Measurements from ENCODE around the gene ALDH1L1. TPM values are rescaled to one million over a fixed set of nuclear protein-coding genes. Genes with fewer than 3 reads are reported as not detected.

Gene ALDH1L1
- total and polyA plus RNA-seq, 2 experiments from 2014 or later: 1.0 to 1.3 TPM

- TF ChIP-seq REST (IDR thresholded peaks at IDR 0.05; ENCODE audit: unreplicated experiment): no peak
- TF ChIP-seq STAT1 (IDR thresholded peaks at IDR 0.05; ENCODE audit: unreplicated experiment): no peak
- no peak for TF ChIP-seq POLR2AphosphoS5 (IDR thresholded peaks at IDR 0.05; ENCODE audit: low read depth)
Measured at GRCh38 chr3:126054870-126055269, 125.5 kb downstream of the ALDH1L1 start (continued).

- Histone ChIP-seq H3K4me1 (ENCODE audit: insufficient read depth) (no peaks in the 10 kb centered on the region), H3F3A (replicated peaks; ENCODE audit: low read depth) (no peaks in the 10 kb centered on the region), H2AFZ (no peak overlapping the region), H4K20me1 (replicated peaks; ENCODE audit: insufficient read depth) (no peaks in the 10 kb centered on the region), H3K4me2 (no peak overlapping the region), H3K36me3 (ENCODE audit: insufficient read depth) (no peaks in the 10 kb centered on the region), H3K79me2 (replicated peaks; ENCODE audit: insufficient read depth) (no peaks in the 10 kb centered on the region), H3K27me3 (ENCODE audit: insufficient read depth) (no peaks in the 10 kb centered on the region), H3K9me2 (ENCODE audit: insufficient read depth) (no peaks in the 10 kb centered on the region), H3K4me3 (no peak overlapping the region), H3K27ac (ENCODE audit: low read depth) (no peak overlapping the region)
- DNase-seq (ENCODE audit: low spot score): no peak
- no peaks in the 10 kb centered on the region; the same call in 2 of the 3 replicates for H3K36me3 Mint-ChIP-seq (ENCODE audit: low read depth)
- H3K9me3 Mint-ChIP-seq: no peaks in the 10 kb centered on the region
- no peak overlapping the region; the same call in 1 of the 2 replicates for H3K27ac Mint-ChIP-seq
- H3K4me1 Mint-ChIP-seq: peaks cover 7% of the 10 kb centered on the region
- no peak for ATAC-seq
- H3K4me3 Mint-ChIP-seq: no peak overlapping the region
- H3K27me3 Mint-ChIP-seq (ENCODE audit: insufficient read depth, low read depth, poor library complexity): peaks cover 6% of the 10 kb centered on the region
- TF ChIP-seq JUNB (IDR thresholded peaks at IDR 0.05; ENCODE audit: unreplicated experiment) (no peak), CREB1 (CRISPR knock-in tag; IDR thresholded peaks at IDR 0.05; ENCODE audit: low read depth) (no peak), POLR2AphosphoS5 (IDR thresholded peaks at IDR 0.05; ENCODE audit: low read depth) (no peak), CTCF (conservative IDR thresholded peaks at IDR 0.05; ENCODE audit: low read depth in 2 of 2) (no peak), REST (IDR thresholded peaks at IDR 0.05; ENCODE audit: unreplicated experiment) (no peak), EZH2 (IDR thresholded peaks at IDR 0.05; ENCODE audit: low read depth, unreplicated experiment) (no peak), ZNF462 (CRISPR knock-in tag; IDR thresholded peaks at IDR 0.05) (no peak), STAT1 (IDR thresholded peaks at IDR 0.05; ENCODE audit: unreplicated experiment) (no peak)
Measured at GRCh38 chr3:126053949-126054569, 126.3 kb downstream of the ALDH1L1 start.
